GM18873 (cell line): ENCODE data around the gene CBLB.

Source experiments
- ATAC-seq: cut with Tn5 transposase; IDR thresholded peaks from one replicate; pipeline ENCODE4 v1.9.1; 2021; ENCODE audit warnings: mild to moderate bottlenecking, moderate library complexity, moderate number of reproducible peaks; ENCODE audit not compliant: unreplicated experiment, low FRiP score

CBLB gene

GRCh38 chr3:105719791-105720190 lies 149.0 kb downstream of the CBLB start:
- no peak for ATAC-seq

DNA sequence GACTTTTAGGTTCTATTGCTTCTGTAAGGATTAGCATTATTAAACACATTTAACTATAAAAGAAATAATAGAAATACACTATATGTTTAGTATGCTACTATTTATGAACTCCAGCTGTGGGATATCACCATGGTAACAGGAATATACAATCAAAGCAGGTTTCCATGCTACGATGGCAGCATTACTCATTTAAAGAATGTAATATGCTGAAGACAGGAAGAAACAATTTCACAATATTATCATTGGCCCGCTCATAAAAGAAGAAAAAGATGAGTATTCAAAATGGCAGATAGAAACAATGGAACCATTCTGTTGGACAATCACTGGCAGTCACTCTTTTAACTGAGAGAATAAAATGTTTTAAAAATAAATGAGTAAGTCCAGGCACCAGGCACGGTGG lies 153.4 kb downstream of the CBLB start:
- ATAC-seq, result no peak

DNA sequence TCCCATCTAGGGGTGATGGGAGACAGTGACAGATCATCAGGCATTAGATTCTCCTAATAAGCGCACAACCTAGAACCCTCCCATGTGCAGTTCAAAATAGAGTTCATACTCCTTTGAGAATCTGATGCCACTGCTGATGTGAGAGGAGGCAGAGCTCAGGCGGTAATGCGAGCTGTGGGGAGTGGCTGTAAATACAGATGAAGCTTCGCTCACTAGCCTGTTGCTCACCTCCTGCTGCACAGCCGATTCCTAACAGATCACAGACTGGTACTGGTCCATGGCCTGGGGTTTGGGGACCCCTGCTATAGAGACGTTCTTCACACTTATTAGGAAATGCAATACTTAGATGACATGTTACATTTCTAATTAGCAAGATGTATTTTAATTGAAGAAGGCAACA lies 154.4 kb downstream of the CBLB start:
- ATAC-seq, result no peak

DNA sequence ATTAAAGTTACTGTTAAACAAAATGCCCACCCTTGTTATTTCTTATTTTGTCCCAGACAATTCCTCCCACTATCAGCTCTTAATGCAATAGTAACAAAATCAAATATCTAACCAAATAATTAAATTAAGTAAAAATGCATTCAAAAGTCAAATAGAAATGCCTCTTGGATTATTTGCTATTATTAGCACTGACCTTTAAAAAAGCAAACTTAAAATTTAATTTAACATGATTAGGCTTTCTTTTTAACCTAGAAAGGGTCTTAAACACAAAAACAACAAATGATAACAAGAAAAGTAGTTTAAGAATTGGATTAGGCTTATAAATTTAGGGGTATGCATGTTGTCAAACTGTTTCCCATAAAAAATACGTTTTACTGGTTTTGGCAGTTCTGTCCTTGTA lies 159.8 kb downstream of the CBLB start:
- no peak for ATAC-seq

- ATAC-seq, result no peak
Observed at GRCh38 chr3:105707009-105707408, 161.8 kb downstream of the CBLB start.

GRCh38 chr3:105704726-105705410 lies 163.9 kb downstream of the CBLB start:
- ATAC-seq, result no peak

DNA sequence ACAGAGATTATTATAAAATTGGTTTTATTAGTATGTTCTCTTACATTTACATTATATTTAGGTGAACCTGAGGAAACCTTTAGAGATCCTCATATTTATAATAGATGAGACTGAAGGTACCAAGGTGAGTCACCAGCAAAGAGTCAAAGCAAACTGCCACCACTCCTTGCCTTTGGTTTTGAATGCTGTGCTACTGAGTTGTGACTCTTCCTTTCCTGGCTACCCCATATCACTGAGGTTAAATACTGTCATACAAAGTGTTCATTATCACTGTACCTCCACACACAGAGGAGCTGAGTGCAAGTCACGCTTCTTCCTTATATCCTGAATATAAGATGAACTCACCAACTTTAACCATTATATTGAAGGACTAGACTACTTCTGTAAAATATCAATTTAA lies 168.2 kb downstream of the CBLB start:
- ATAC-seq, result no peak

DNA sequence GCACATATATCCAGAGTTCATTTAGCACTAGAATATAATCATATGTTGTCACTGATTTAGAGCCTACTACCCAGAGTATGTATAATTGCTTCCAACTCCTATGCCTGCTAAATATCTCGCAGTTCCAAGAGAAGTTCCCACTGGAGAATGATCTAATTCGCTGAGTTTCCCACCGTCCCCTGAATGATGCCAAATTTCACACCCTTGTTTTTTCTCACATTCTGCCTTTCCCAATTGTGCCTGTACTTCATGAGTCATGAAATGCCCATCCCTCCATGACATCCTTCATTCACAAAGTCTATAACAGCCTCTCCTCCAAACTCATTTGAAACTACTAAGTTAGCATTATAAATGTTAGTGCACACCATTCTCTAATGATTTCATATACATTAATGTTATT lies 177.2 kb downstream of the CBLB start:
- no peak for ATAC-seq

DNA sequence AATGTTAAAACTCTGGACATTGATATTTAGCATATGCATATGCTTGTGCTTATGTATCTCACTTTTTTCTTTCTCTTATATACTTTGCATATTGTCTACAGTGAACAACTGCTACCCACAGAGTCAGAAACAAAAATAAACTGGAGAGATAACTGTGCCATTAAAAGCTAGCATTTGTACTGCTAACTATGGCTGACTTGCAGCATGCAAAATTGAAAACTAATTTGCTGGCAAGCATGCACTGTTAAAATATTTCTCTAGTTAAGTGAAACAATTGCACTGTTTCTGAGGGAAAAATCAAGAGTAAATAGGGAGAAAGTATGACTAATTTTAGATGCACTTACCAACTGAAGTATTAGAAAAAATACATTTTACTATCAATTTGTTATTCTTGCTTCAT lies 177.8 kb downstream of the CBLB start:
- ATAC-seq, result no peak

- no peak for ATAC-seq
Observed at GRCh38 chr3:105688821-105689220, 180.0 kb downstream of the CBLB start.

GRCh38 chr3:105686278-105686897 lies 182.4 kb downstream of the CBLB start:
- no peak for ATAC-seq

DNA sequence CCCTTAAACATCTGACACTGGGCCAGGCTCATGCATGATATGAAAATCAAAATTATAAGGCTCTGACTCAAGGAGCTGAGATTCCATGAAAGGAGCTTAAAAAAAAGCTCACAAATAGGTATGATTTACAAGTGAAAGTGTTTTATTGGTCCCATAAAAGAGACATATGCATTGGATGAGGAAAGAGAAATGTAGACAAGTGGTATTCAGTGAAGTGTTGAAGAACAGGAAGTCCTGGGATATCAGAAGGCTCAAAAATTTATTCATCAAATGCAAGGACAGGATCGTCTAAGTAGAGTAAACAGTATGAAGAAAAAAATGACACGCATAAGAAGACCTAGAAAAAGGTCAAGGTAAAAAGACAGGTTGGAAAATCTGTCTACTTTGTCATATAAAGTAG lies 188.9 kb downstream of the CBLB start:
- ATAC-seq, result no peak

DNA sequence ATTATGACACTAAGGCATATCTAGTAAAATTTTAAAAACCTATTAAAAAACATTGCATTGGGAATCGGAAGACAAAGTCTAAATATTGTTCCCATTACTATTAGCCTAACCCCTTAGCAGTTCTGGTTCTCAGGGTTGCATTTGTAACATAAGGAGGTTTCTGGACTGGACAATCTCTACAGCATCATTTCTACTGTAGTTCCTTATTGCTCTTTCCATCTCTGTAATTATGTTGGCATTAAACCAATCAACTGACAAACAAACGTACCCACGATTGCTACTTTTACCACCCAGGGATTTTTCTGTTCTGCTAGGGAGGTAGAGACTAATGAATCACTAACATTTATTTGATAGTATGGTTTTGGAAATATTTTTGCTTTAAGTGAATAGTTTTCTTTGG lies 190.8 kb downstream of the CBLB start:
- no peak for ATAC-seq

GRCh38 chr3:105676621-105677300 lies 192.1 kb downstream of the CBLB start:
- ATAC-seq, result no peak

DNA sequence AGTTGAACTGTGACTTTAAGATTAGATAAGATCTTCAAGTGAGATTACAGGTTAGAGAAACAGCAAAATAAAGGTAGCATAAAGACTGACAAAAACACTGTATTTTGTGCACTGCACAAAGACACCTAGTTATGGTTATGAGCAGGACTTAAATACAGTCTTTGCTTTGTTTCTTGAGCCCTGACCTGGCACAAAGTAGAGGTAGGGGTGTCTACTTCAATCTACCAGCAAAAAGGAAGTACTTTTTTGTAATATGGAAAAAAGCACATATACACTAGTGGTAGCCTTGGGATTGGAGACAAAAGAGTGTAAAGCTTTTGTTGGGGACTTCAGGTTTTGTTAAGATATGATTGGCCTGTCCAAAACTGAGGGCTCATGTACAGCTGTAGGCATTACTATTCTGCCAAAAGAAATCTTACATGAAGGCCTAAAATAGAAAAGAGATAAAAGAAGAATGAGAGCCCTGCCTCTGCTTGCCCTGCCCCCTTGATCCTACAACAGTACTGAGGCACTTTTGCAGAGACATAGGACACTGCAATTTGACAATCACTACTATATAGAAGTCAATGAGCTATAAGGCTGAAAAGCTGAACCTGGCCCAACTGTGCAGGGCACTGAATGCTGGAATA lies 194.3 kb downstream of the CBLB start:
- ATAC-seq, result no peak

- ATAC-seq, result no peak
Observed at GRCh38 chr3:105672996-105673395, 195.8 kb downstream of the CBLB start.

GRCh38 chr3:105662306-105662705 lies 206.5 kb downstream of the CBLB start:
- no peak for ATAC-seq

DNA sequence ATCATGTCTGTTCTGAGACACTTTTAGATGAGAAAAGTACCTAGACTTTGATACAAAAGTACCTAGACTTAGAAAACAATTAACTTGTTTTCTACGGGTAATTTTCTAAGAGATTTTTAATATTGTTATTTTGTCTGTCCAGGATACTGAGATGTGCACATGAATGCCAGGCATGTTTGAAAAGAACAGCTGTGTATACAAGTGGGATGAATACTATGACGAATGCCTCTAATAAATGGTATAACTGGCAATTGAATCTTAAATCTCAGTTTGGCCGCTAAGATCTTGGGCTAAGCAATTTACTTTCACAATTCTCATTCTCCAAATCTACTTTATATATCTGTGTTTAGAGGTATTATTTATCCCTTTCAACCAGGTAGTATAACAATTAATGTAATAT lies 207.4 kb downstream of the CBLB start:
- ATAC-seq, result no peak

GRCh38 chr3:105656651-105657504 lies 211.9 kb downstream of the CBLB start:
- no peak for ATAC-seq

DNA sequence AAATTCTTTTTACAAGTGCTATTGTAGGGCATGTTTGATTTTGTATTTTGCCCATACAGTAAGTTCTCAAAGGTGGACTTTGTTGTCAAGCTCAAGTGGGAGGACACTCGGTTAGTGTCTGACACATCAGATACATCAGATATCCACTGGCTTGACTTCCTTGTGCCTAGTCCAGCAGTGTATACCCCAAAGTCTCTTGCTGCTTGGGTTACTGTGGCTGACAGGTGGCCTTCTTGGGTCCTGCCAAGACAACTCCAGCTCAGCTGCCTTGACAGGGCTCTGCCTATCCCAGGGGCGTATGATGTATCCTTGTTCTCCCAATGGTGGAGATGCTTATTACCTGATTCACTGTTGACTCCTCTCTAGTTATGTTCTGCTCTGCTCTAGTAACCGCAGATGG lies 214.9 kb downstream of the CBLB start:
- ATAC-seq, result no peak

DNA sequence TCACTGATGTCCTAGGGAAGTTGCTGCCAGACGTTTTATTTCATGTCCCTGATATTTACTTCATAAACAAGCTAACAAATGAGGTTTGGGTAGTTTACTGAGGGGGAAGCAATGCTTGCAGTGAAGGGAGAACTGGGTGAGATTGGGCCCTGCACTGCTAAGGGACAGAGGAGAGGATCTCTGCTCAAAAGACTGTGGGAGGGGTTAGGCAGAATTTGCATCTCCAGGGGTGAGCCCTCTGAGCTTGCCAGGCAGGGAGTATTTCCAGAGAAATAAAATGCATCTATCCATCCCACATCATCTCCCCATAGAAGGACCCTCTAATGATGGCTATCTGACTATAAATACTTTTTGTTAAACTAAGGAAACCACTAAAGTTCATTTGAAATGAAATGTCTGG lies 215.6 kb downstream of the CBLB start:
- no peak for ATAC-seq
